ENCODE measurements around the gene TGFBR3.

Gene TGFBR3

DNA sequence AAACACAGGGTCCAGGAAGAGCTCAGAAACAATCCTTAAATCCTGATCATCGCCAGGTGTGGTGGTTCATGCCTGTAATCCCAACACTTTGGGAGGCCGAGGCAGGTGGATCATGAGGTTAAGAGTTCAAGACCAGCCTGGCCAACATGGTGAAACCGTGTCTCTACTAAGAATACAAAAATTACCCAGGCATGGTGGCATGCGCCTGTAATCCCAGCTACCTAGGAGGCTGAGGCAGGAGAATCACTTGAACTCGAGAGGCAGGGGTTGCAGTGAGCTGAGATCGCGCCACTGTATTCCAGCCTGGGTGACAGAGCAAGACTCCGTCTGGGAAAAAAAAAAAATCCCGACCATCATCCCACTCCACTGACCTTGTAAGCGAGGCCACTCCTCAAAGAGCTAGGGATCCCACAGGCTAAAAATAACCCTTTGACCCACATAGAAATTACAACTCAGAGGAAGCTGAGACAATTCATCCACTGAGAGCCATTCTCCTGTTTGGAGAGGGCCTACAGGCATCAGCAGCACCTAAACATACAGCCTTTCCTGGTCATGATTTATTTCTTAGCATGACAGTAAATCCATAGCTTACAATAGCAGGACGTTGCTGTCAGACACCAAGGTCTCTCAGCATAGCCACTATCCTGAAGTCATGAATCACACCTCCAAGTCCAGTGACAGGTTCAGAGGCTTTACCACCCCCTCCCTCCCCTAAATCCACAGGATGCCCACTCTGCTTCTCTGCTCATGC is 66.7 kb downstream of the TGFBR3 start:
- Histone ChIP-seq H3K9me3 (ENCODE audit: control insufficient read depth, low read length) (no peaks in the 10 kb centered on the region), H3K14ac (ENCODE audit: low read length in 2 of 2) (no peak overlapping the region), H3K4me1 (ENCODE audit: control insufficient read depth, insufficient read depth, low read depth, low read length) (no peaks in the 10 kb centered on the region), H3K18ac (ENCODE audit: low read depth in 1 of 2, low read length in 2 of 2) (peak overlapping the region in 1 of 2 experiments; percentile 60), H3K36me3 (ENCODE audit: control insufficient read depth in 1 of 2, insufficient read depth in 2 of 2, low read depth in 1 of 2, low read length in 2 of 2) (peaks cover 0 to 51% of the 10 kb centered on the region in 2 experiments), H2BK5ac (ENCODE audit: low read depth, low read length, poor library complexity, severe bottlenecking) (no peak overlapping the region), H4K91ac (ENCODE audit: low read length) (no peak overlapping the region), H2BK120ac (ENCODE audit: low read depth, low read length) (no peak overlapping the region), H3K4me2 (ENCODE audit: low read length, poor library complexity, severe bottlenecking) (no peak overlapping the region), H3K27ac (ENCODE audit: low read length, poor library complexity, severe bottlenecking) (no peak overlapping the region), H4K8ac (ENCODE audit: low read length) (no peak overlapping the region), H3K79me1 (replicated peaks; ENCODE audit: low read length, poor library complexity, severe bottlenecking) (peaks cover 16% of the 10 kb centered on the region), H2BK15ac (ENCODE audit: low read depth, poor library complexity, severe bottlenecking) (no peak overlapping the region), H3K23ac (ENCODE audit: low read length in 2 of 2) (no peak overlapping the region), H2BK12ac (ENCODE audit: low read length in 2 of 2) (no peak overlapping the region), H3K27me3 (ENCODE audit: control insufficient read depth in 1 of 2, insufficient read depth in 1 of 2, low read length in 2 of 2) (no peaks in the 10 kb centered on the region), H3K9ac (ENCODE audit: low read length) (peak overlapping the region; percentile 61), H2AK5ac (ENCODE audit: low read length, severe bottlenecking) (peak overlapping the region; percentile 35), H2AFZ (ENCODE audit: low read depth, low read length) (no peak overlapping the region), H3K4ac (ENCODE audit: low read depth in 1 of 2, low read length in 2 of 2) (no peak overlapping the region), H3K4me3 (ENCODE audit: insufficient read depth in 1 of 2, low read depth in 1 of 2, low read length in 2 of 2) (no peak overlapping the region)
- 63% methylated on average over 11 of the region's 11 CpGs for WGBS
- no peak for DNase-seq

DNA sequence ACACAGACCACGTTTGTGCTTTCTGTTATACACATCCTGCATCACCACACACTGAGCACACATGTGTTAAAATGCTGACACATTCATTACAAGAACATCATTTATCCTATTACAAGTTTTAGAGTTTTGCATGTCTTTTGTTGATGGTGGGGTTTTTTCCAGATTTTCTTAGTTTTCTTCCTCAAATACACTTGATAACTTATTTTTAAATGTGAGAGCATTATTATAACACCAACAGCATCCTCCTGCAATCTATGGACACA is 67.3 kb downstream of the TGFBR3 start:
- Histone ChIP-seq H3K36me3 (ENCODE audit: control insufficient read depth in 1 of 2, insufficient read depth in 2 of 2, low read depth in 1 of 2, low read length in 2 of 2) (peaks cover 0 to 50% of the 10 kb centered on the region in 2 experiments), H2BK15ac (ENCODE audit: low read depth, poor library complexity, severe bottlenecking) (no peak overlapping the region), H3K23ac (ENCODE audit: low read length in 2 of 2) (no peak overlapping the region), H3K4me2 (ENCODE audit: low read length, poor library complexity, severe bottlenecking) (no peak overlapping the region), H3K9me3 (ENCODE audit: control insufficient read depth, low read length) (no peaks in the 10 kb centered on the region), H4K8ac (ENCODE audit: low read length) (no peak overlapping the region), H3K14ac (ENCODE audit: low read length in 2 of 2) (no peak overlapping the region), H3K27me3 (ENCODE audit: control insufficient read depth in 1 of 2, insufficient read depth in 1 of 2, low read length in 2 of 2) (no peaks in the 10 kb centered on the region), H3K4ac (ENCODE audit: low read depth in 1 of 2, low read length in 2 of 2) (no peak overlapping the region), H2BK12ac (ENCODE audit: low read length in 2 of 2) (no peak overlapping the region), H3K4me3 (ENCODE audit: insufficient read depth in 1 of 2, low read depth in 1 of 2, low read length in 2 of 2) (peak overlapping the region in 1 of 2 experiments; percentile 1), H3K18ac (ENCODE audit: low read depth in 1 of 2, low read length in 2 of 2) (no peak overlapping the region), H2BK120ac (ENCODE audit: low read depth, low read length) (no peak overlapping the region), H2AK5ac (ENCODE audit: low read length, severe bottlenecking) (no peak overlapping the region), H3K9ac (ENCODE audit: low read length) (peak overlapping the region; percentile 61), H3K4me1 (ENCODE audit: control insufficient read depth, insufficient read depth, low read depth, low read length) (peaks cover 3% of the 10 kb centered on the region), H3K79me1 (replicated peaks; ENCODE audit: low read length, poor library complexity, severe bottlenecking) (peaks cover 17% of the 10 kb centered on the region), H3K27ac (ENCODE audit: low read length, poor library complexity, severe bottlenecking) (peak overlapping the region; percentile 14), H4K91ac (ENCODE audit: low read length) (no peak overlapping the region), H2BK5ac (ENCODE audit: low read depth, low read length, poor library complexity, severe bottlenecking) (no peak overlapping the region), H2AFZ (ENCODE audit: low read depth, low read length) (no peak overlapping the region)
- DNase-seq = no peak
- WGBS = no CpG with 5 or more reads among the region's 1 CpG

DNA sequence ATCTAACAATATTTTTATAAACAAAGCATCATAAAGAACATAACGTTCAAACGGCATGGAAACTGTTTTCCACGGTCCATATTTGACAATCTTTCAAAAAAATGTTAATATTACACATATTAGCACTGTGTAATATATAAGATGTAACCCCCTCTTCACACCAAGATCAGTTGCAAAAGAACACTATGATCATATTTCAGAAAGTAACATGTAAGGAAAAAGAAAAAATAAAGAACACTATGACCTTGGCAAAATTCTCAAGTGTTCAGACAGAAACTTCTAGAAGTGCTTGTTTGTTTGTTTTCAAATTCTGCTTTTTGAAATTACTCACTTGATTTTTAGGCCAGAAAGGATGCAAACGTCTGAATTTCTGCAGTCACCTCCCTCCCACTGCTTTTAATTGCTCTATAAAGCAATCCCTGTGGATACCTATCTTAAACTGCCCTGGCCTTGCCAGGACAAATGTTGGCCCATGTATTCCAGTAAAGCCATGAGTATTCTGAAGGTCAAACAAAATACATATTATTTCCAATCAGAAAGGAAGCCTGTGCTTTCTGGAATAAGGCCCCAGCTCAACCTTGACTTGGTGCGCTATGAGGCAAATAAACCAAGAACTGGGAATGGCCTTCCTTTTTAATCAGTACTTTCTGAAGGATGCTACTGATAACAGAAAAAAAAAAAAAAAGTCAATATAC is 68.6 kb downstream of the TGFBR3 start:
- Histone ChIP-seq H3K27me3 (ENCODE audit: control insufficient read depth in 1 of 2, insufficient read depth in 1 of 2, low read length in 2 of 2) (no peaks in the 10 kb centered on the region), H2BK5ac (ENCODE audit: low read depth, low read length, poor library complexity, severe bottlenecking) (no peak overlapping the region), H3K36me3 (ENCODE audit: control insufficient read depth in 1 of 2, insufficient read depth in 2 of 2, low read depth in 1 of 2, low read length in 2 of 2) (peaks cover 0 to 47% of the 10 kb centered on the region in 2 experiments), H2BK120ac (ENCODE audit: low read depth, low read length) (no peak overlapping the region), H4K8ac (ENCODE audit: low read length) (no peak overlapping the region), H3K23ac (ENCODE audit: low read length in 2 of 2) (no peak overlapping the region), H3K27ac (ENCODE audit: low read length, poor library complexity, severe bottlenecking) (no peak overlapping the region), H2BK12ac (ENCODE audit: low read length in 2 of 2) (no peak overlapping the region), H3K9me3 (ENCODE audit: control insufficient read depth, low read length) (no peaks in the 10 kb centered on the region), H3K4ac (ENCODE audit: low read depth in 1 of 2, low read length in 2 of 2) (no peak overlapping the region), H2BK15ac (ENCODE audit: low read depth, poor library complexity, severe bottlenecking) (no peak overlapping the region), H3K14ac (ENCODE audit: low read length in 2 of 2) (no peak overlapping the region), H3K18ac (ENCODE audit: low read depth in 1 of 2, low read length in 2 of 2) (no peak overlapping the region), H3K4me3 (ENCODE audit: insufficient read depth in 1 of 2, low read depth in 1 of 2, low read length in 2 of 2) (no peak overlapping the region), H3K79me1 (replicated peaks; ENCODE audit: low read length, poor library complexity, severe bottlenecking) (peaks cover 13% of the 10 kb centered on the region), H3K4me1 (ENCODE audit: control insufficient read depth, insufficient read depth, low read depth, low read length) (peaks cover 4% of the 10 kb centered on the region), H2AFZ (ENCODE audit: low read depth, low read length) (no peak overlapping the region), H3K9ac (ENCODE audit: low read length) (peak overlapping the region; percentile 61), H3K4me2 (ENCODE audit: low read length, poor library complexity, severe bottlenecking) (no peak overlapping the region), H2AK5ac (ENCODE audit: low read length, severe bottlenecking) (no peak overlapping the region), H4K91ac (ENCODE audit: low read length) (no peak overlapping the region)
- DNase-seq = no peak
- 82% methylated on average over 2 of the region's 5 CpGs for WGBS

DNA sequence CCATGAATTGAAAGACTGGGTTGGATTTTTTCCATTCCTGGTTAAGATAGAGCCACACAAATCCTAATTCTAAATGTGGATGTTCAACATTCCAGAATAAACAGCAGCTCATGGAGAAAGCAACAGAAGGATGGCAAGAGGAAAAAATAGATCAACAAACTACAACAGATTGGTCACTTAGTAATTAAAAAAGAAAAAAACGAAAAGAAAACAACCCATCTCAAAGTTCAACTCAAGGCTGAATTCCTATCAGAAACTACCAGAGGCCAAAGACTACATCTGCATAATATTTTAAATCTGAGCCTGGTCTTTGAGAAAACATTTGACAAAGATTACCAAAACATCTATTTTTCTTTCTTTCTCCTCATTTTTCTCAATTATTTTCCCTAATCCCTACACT is 69.9 kb downstream of the TGFBR3 start:
- Histone ChIP-seq H2AK5ac (ENCODE audit: low read length, severe bottlenecking) (peak overlapping the region; percentile 9), H3K14ac (ENCODE audit: low read length in 2 of 2) (no peak overlapping the region)

More for the DNA sequence above, 69.9 kb downstream of the TGFBR3 start:
- Histone ChIP-seq H3K4ac (ENCODE audit: low read depth in 1 of 2, low read length in 2 of 2) (no peak overlapping the region), H2BK15ac (ENCODE audit: low read depth, poor library complexity, severe bottlenecking) (no peak overlapping the region), H3K4me1 (ENCODE audit: control insufficient read depth, insufficient read depth, low read depth, low read length) (peaks cover 4% of the 10 kb centered on the region), H3K27me3 (ENCODE audit: control insufficient read depth in 1 of 2, insufficient read depth in 1 of 2, low read length in 2 of 2) (no peaks in the 10 kb centered on the region), H3K27ac (ENCODE audit: low read length, poor library complexity, severe bottlenecking) (no peak overlapping the region), H3K79me1 (replicated peaks; ENCODE audit: low read length, poor library complexity, severe bottlenecking) (peaks cover 9% of the 10 kb centered on the region), H3K36me3 (ENCODE audit: control insufficient read depth in 1 of 2, insufficient read depth in 2 of 2, low read depth in 1 of 2, low read length in 2 of 2) (peaks cover 0 to 38% of the 10 kb centered on the region in 2 experiments), H3K4me2 (ENCODE audit: low read length, poor library complexity, severe bottlenecking) (no peak overlapping the region), H2AFZ (ENCODE audit: low read depth, low read length) (no peak overlapping the region), H2BK120ac (ENCODE audit: low read depth, low read length) (no peak overlapping the region), H3K9ac (ENCODE audit: low read length) (peak overlapping the region; percentile 2), H2BK12ac (ENCODE audit: low read length in 2 of 2) (no peak overlapping the region), H3K9me3 (ENCODE audit: control insufficient read depth, low read length) (no peaks in the 10 kb centered on the region), H3K18ac (ENCODE audit: low read depth in 1 of 2, low read length in 2 of 2) (no peak overlapping the region), H2BK5ac (ENCODE audit: low read depth, low read length, poor library complexity, severe bottlenecking) (no peak overlapping the region), H3K23ac (ENCODE audit: low read length in 2 of 2) (no peak overlapping the region), H4K8ac (ENCODE audit: low read length) (no peak overlapping the region), H3K4me3 (ENCODE audit: insufficient read depth in 1 of 2, low read depth in 1 of 2, low read length in 2 of 2) (no peak overlapping the region), H4K91ac (ENCODE audit: low read length) (no peak overlapping the region)
- no peak for DNase-seq
- WGBS = 78% methylated on average over 1 of the region's 1 CpG

All from mesenchymal stem cell (in vitro differentiated cells and primary cell).